WERI-Rb-1 (cell line): ENCODE data around the gene NPAS2.
A peak's percentile ranks its signal among the peaks of the same experiment; 100 is the strongest.

Source experiments
- DNase-seq: peaks from one replicate; pipeline ENCODE4 v3.0.0-alpha.2; 2020
- H3K27ac ChIP-seq: fragments of 250-450 bp; sonication (Bioruptor Pico); 2 replicates; pipeline ENCODE4 v1.5.1; 2020; ENCODE audit warnings: mild to moderate bottlenecking, moderate library complexity
- H3K27me3 ChIP-seq: fragments of 250-450 bp; sonication (Bioruptor Pico); 2 replicates; pipeline ENCODE4 v1.5.1; 2021; ENCODE audit warnings: mild to moderate bottlenecking, low read depth, moderate library complexity; ENCODE audit not compliant: insufficient read depth, severe bottlenecking
- H3K36me3 ChIP-seq: fragments of 250-450 bp; sonication (Bioruptor Pico); 2 replicates; pipeline ENCODE4 v1.5.1; 2020; ENCODE audit warnings: mild to moderate bottlenecking, moderate library complexity
- H3K4me3 ChIP-seq: 2 replicates; pipeline ENCODE4 v1.5.1; 2011; ENCODE audit warnings: low read depth, mild to moderate bottlenecking, control low read depth, low read length
- H3K9me3 ChIP-seq: fragments of 250-450 bp; sonication (Bioruptor Pico); 2 replicates; pipeline ENCODE4 v1.5.1; 2021; ENCODE audit warnings: mild to moderate bottlenecking, moderate library complexity; ENCODE audit not compliant: severe bottlenecking
- TF ChIP-seq, protein P1 (sequence below): IDR thresholded peaks from 2 replicates; pipeline ENCODE4 v1.5.1; 2011; ENCODE audit warnings: low read depth, mild to moderate bottlenecking, control low read depth, inconsistent platforms, low read length

Gene NPAS2

DNA sequence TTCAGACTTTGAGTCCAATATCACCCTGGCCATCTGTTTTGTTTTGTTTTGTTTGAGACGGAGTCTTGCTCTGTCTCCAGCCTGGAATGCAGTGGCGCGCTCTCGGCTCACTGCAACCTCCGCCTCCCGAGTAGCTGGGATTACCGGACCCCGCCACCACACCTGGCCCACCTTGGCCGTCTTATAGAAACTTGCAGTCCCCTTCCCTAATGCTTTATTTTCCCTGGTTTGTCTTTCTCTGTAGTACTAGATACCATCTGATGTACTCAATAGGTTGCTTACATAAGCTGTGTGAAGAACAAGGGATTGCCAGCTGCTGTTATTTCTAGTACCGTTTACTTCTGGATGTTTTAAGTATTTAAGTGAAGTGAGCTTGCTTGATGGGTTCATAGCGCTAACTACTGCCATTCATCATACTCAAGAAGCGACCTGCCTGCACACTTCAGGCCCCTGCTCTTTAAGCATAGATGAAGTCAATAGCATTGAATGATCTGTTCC lies 183.4 kb downstream of the NPAS2 start:
- peak overlapping the region; percentile 86 for H3K4me3 ChIP-seq
- H3K9me3 ChIP-seq, result peaks cover 2% of the 10 kb centered on the region
- DNase-seq, result no peak
- H3K27ac ChIP-seq, result peak overlapping the region; percentile 84
- peaks cover 61% of the 10 kb centered on the region for H3K36me3 ChIP-seq
- H3K27me3 ChIP-seq, result no peaks in the 10 kb centered on the region
- TF ChIP-seq, protein P1, sequence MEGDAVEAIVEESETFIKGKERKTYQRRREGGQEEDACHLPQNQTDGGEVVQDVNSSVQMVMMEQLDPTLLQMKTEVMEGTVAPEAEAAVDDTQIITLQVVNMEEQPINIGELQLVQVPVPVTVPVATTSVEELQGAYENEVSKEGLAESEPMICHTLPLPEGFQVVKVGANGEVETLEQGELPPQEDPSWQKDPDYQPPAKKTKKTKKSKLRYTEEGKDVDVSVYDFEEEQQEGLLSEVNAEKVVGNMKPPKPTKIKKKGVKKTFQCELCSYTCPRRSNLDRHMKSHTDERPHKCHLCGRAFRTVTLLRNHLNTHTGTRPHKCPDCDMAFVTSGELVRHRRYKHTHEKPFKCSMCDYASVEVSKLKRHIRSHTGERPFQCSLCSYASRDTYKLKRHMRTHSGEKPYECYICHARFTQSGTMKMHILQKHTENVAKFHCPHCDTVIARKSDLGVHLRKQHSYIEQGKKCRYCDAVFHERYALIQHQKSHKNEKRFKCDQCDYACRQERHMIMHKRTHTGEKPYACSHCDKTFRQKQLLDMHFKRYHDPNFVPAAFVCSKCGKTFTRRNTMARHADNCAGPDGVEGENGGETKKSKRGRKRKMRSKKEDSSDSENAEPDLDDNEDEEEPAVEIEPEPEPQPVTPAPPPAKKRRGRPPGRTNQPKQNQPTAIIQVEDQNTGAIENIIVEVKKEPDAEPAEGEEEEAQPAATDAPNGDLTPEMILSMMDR, result no peak

DNA sequence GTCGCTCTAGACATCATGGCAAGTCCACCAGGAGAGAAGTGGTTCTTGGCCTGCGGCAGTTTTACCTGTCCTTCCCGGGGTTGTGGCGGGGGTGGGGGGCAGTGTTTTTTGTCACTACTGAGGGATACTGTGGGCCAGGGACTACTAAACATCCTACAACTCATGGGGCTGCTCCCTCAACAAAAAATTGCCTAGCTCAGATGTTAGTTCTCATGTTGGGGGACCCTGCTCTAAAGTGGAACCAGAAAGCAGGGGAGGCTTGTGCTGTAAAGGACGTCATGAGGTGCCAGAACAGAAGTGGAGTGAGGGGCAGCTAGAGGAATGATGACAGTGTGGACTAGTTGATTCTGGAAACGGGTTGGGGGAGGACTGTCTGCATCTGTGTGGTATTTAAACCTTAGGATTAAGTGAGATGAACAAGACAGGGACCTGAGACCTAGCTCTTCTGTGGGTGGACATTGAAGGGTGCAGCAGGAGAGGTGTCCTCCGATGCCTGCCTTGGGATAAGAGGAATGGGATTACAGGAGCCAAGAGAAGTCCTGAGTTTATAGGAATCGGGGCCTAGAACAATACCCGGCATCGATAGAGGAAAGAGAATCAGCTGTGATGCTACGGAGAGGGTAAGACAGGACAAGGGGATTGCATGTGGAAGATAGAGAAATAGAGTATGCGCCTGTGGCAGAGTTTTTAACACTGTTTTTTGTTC lies 184.8 kb downstream of the NPAS2 start:
- DNase-seq, result no peak
- H3K36me3 ChIP-seq, result peaks cover 72% of the 10 kb centered on the region
- no peak overlapping the region for H3K4me3 ChIP-seq
- no peak overlapping the region for H3K27ac ChIP-seq
- H3K27me3 ChIP-seq, result no peaks in the 10 kb centered on the region
- TF ChIP-seq, protein P1, result no peak
- peaks cover 2% of the 10 kb centered on the region for H3K9me3 ChIP-seq

DNA sequence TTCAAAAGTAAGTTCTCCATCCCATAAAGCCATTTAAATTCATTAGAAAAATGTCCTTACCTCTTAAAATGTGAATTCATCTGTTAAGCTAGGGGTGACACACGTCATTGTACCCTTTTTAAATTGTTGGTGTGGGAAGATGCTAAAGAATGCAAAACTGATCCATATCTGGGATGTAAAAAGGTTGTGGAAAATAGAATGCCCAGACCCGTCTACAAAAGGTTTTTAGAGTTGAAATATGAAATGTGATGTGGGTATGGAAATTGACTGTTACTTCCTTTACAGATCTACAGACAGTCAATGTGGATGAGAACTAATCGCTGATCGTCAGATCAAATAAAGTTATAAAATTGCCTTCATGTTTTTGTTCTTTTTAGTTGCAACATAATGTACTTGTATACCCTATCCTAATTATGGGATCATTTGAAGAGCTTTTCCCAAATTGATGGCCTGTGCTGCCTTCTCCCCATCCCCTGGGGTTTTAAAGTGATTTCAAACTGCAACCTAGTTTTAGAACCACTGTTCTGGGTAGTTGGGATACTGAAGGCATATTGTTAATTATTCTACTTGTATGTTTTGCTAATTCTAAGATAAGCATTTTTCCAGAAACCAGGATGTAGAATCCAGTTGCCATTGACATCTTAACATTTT lies 186.3 kb downstream of the NPAS2 start:
- Histone ChIP-seq H3K27me3 (no peaks in the 10 kb centered on the region), H3K36me3 (peaks cover 86% of the 10 kb centered on the region), H3K27ac (no peak overlapping the region), H3K9me3 (peaks cover 2% of the 10 kb centered on the region), H3K4me3 (no peak overlapping the region)
- TF ChIP-seq, protein P1, result no peak
- DNase-seq, result no peak

DNA sequence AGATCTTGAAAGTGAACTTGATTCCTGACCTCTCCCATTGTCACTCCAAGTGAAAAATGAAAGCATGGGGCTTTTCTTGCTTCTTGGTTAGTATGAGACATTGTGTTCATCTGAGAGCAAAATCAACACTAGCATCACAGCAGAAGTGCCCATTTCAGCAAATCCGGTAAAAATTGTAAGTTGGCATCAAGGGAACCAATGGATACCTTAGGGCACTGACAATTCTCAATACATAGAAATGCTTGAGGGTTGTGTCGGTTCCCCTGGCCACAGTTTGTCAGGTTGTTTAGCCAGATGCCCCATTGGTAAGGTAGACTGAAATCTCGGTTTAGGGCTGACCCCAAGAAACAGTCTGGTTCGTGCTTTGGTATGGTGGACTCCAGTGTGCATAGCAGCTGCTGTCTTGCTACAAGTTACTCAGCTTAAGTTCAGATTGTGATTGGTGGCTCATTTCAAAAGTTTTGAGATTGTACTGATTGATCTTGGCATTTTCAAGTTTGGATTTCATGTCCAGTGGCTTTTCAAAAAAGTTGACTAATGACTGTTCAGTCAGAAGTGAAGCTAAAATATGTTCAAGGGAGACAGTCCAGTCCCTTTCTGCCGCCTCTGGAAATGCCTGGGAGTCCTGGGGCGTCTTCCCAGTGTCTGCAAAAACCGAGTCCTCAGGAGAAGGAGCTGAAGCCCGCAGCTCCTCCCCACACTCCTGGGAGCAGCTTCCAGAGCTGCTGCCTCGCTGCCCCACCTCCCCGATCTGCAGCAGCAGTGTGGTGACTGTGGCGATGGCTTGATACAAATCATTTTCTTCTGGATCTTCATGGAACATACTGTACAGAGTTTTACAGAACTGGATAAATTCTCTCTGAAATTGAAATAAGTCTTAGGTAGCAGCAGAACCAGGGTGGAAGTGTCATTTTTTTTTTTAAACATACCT lies 187.7 kb downstream of the NPAS2 start:
- no peaks in the 10 kb centered on the region for H3K9me3 ChIP-seq
- TF ChIP-seq, protein P1, result no peak
- no peaks in the 10 kb centered on the region for H3K27me3 ChIP-seq
- no peak overlapping the region for H3K4me3 ChIP-seq
- no peak for DNase-seq
- H3K27ac ChIP-seq, result no peak overlapping the region
- H3K36me3 ChIP-seq, result peaks cover 86% of the 10 kb centered on the region

DNA sequence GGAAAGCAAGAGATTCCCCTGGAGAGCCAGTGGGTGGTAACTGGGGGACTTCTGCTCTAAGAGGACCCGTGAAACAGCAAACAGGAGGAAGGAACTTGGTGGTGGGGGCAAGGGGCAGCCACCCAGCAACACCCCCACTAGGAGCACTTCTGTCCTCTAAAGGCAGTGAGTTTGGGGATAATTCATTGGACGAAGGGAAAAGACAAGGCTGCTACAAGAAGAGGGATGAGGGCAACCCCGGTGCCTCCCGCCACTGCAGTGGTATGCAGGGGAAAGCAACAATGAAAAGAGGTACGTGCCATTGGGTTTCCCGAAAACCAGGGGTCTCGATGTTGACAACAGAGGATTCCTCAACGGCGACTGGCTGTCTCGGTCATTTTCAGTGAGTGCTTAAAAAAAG lies 191.2 kb downstream of the NPAS2 start:
- TF ChIP-seq, protein P1, result no peak
- no peaks in the 10 kb centered on the region for H3K9me3 ChIP-seq
- no peaks in the 10 kb centered on the region for H3K27me3 ChIP-seq
- H3K4me3 ChIP-seq, result no peak overlapping the region
- no peak overlapping the region for H3K27ac ChIP-seq
- H3K36me3 ChIP-seq, result peaks cover 72% of the 10 kb centered on the region
- no peak for DNase-seq
